RWPE2 (cell line): ENCODE measurements around the gene CASP9.
A peak's percentile ranks its signal among the peaks of the same experiment; 100 is the strongest.
"Not testable (repeated sequence)": the region's sequence is repeated elsewhere in the genome, so short reads cannot be mapped to it uniquely, and the experiment has no call there.

ENCODE experiments used
- ATAC-seq: fragments of 200-7000 bp; cut with Tn5 transposase; 3 replicates; pipeline ENCODE4 v1.9.1; 2021; ENCODE audit warnings: low read depth
- DNase-seq: peaks from one replicate; pipeline ENCODE4 v3.0.0-alpha.2; 2020; ENCODE audit warnings: low spot score
- H3K27ac ChIP-seq: fragments of 450-650 bp; 2 replicates; pipeline ENCODE4 v1.5.1; 2017; ENCODE audit warnings: mild to moderate bottlenecking; ENCODE audit not compliant: poor library complexity, severe bottlenecking
- H3K27me3 ChIP-seq: fragments of 250-450 bp; sonication (Bioruptor Pico); 2 replicates; pipeline ENCODE4 v1.5.1; 2021; ENCODE audit warnings: mild to moderate bottlenecking, moderate library complexity; ENCODE audit not compliant: insufficient read depth, poor library complexity, severe bottlenecking
- H3K36me3 ChIP-seq: fragments of 250-450 bp; sonication (Bioruptor Pico); 2 replicates; pipeline ENCODE4 v1.5.1; 2020; ENCODE audit warnings: low read depth, mild to moderate bottlenecking, moderate library complexity
- H3K4me1 ChIP-seq: fragments of 250-450 bp; sonication (Bioruptor Pico); 2 replicates; pipeline ENCODE4 v1.5.1; 2021; ENCODE audit warnings: mild to moderate bottlenecking, moderate library complexity; ENCODE audit not compliant: insufficient read depth, poor library complexity, severe bottlenecking
- H3K4me3 ChIP-seq: fragments of 250-450 bp; sonication (Bioruptor Pico); 2 replicates; pipeline ENCODE4 v1.5.1; 2021; ENCODE audit warnings: mild to moderate bottlenecking, moderate library complexity; ENCODE audit not compliant: severe bottlenecking
- H3K9me3 ChIP-seq: fragments of 250-450 bp; sonication (Bioruptor Pico); 2 replicates; pipeline ENCODE4 v1.5.1; 2021; ENCODE audit warnings: mild to moderate bottlenecking, moderate library complexity; ENCODE audit not compliant: severe bottlenecking
- CTCF ChIP-seq: fragments of 450-650 bp; IDR thresholded peaks from one replicate; pipeline ENCODE4 v1.5.1; 2017; ENCODE audit warnings: mild to moderate bottlenecking, moderate library complexity; ENCODE audit not compliant: poor library complexity, severe bottlenecking

CASP9 gene

GRCh38 chr1:15500184-15501178 lies 23.5 kb downstream of the CASP9 start:
- ATAC-seq = no peak
- Histone ChIP-seq H3K27me3 (no peaks in the 10 kb centered on the region), H3K27ac (no peak overlapping the region), H3K4me3 (no peak overlapping the region), H3K9me3 (no peaks in the 10 kb centered on the region), H3K36me3 (no peaks in the 10 kb centered on the region), H3K4me1 (no peaks in the 10 kb centered on the region)
- no peak for TF ChIP-seq CTCF
- DNase-seq = no peak

DNA sequence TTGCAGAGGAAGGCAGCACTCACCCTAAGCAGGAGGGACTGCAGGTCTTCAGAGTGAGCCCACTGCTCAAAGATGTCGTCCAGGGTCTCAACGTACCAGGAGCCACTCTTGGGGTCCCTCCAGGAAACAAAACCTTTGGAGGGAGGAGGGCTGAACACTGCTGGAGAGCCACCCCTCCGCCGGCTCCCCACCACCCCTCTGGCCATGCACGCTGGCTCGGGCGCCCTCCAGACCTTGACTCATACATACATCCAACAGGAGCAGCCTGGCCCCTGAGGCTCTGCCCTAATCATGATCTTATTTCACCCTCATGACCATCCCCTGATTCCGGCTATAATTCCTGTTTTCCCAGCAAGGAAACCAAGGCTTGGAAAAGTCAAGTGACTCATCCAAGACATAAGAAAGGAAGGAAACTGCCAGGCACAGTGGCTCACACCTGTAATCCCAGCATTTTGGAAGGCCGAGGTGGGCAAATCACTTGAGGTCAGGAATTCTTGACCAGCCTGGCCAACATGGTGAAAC lies 30.1 kb downstream of the CASP9 start:
- H3K27ac ChIP-seq = no peak overlapping the region
- DNase-seq = no peak

GRCh38 chr1:15492596-15492995 lies 31.4 kb downstream of the CASP9 start:
- no peak overlapping the region for H3K27ac ChIP-seq
- ATAC-seq (no peak), DNase-seq (no peak)
- H3K27me3 ChIP-seq = no peaks in the 10 kb centered on the region
- no peaks in the 10 kb centered on the region for H3K4me1 ChIP-seq
- H3K4me3 ChIP-seq = no peak overlapping the region
- TF ChIP-seq CTCF = no peak
- H3K36me3 ChIP-seq = no peaks in the 10 kb centered on the region
- H3K9me3 ChIP-seq = no peaks in the 10 kb centered on the region

More for the DNA sequence above, 30.1 kb downstream of the CASP9 start:
- no peak for TF ChIP-seq CTCF
- no peaks in the 10 kb centered on the region for H3K36me3 ChIP-seq
- no peak overlapping the region for H3K4me3 ChIP-seq
- ATAC-seq = no peak
- no peaks in the 10 kb centered on the region for H3K4me1 ChIP-seq
- H3K27me3 ChIP-seq = no peaks in the 10 kb centered on the region
- no peaks in the 10 kb centered on the region for H3K9me3 ChIP-seq

DNA sequence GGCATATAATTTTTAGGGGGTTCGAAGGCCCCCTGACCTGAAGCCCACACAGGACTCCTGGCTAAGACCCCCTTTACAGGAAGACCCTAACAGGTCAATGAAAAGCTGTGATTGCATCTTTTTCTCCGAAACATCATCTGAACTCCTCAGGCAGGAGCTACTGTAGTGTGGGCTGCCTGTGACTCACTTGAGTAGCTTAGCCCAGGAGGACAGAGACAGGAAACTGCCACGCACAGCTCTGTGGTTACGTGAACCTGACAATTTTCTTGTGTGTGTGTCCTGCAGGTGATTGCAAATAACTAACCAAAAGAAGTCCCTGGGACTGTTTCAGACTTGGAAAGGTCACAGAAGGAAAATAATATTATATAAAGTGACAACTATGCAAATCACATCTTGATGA lies 33.0 kb downstream of the CASP9 start:
- H3K27me3 ChIP-seq, H3K9me3 ChIP-seq, H3K4me3 ChIP-seq, H3K27ac ChIP-seq, H3K4me1 ChIP-seq, DNase-seq, H3K36me3 ChIP-seq: not testable (repeated sequence)
- peak; percentile 59; the same call in 1 of the 3 replicates for ATAC-seq

GRCh38 chr1:15489052-15489736 lies 34.8 kb downstream of the CASP9 start:
- Histone ChIP-seq H3K4me3 (no peak overlapping the region), H3K36me3 (no peaks in the 10 kb centered on the region), H3K27ac (no peak overlapping the region), H3K4me1 (no peaks in the 10 kb centered on the region), H3K9me3 (no peaks in the 10 kb centered on the region), H3K27me3 (no peaks in the 10 kb centered on the region)
- ATAC-seq (no peak), DNase-seq (no peak)
- TF ChIP-seq CTCF = no peak
